Ascending aorta (tissue), 2 donors: ENCODE data around the gene MATN4. TPM values are rescaled to one million over a fixed set of nuclear protein-coding genes. Genes with fewer than 3 reads are reported as not detected.

Source experiments
- DNase-seq, 2 donors: peaks; one replicate each; pipeline ENCODE4 v3.0.0-alpha.2; 2019; ENCODE audit warnings: low spot score in 2 of 2
- H3K27ac ChIP-seq, 2 donors: fragments of 200-600 bp; sonication (generic); one replicate each; pipeline ENCODE4 v1.5.1; 2016 to 2017; ENCODE audit warnings: mild to moderate bottlenecking in 1 of 2
- H3K27me3 ChIP-seq: fragments of 200-600 bp; sonication (generic); one replicate; pipeline ENCODE4 v1.5.1; 2017
- H3K36me3 ChIP-seq, 2 donors: fragments of 200-600 bp; sonication (generic); one replicate each; pipeline ENCODE4 v1.5.1; 2016
- H3K4me1 ChIP-seq, 2 donors: fragments of 200-600 bp; sonication (generic); one replicate each; pipeline ENCODE4 v1.5.1; 2016 to 2017; ENCODE audit warnings: mild to moderate bottlenecking in 1 of 2
- H3K4me3 ChIP-seq, 2 donors: fragments of 200-600 bp; sonication (generic); one replicate each; pipeline ENCODE4 v1.5.1; 2016 to 2017; ENCODE audit warnings: mild to moderate bottlenecking in 1 of 2
- H3K9me3 ChIP-seq, 2 donors: fragments of 200-600 bp; sonication (generic); one replicate each; pipeline ENCODE4 v1.5.1; 2016
- intact Hi-C: fragments of 100-400 bp; cut with DNase I; formaldehyde crosslinking; loops from one replicate; pipeline ENCODE4 v1.15.1; 2023
- total RNA-seq: library from RNA; depleted of rRNA; stranded (reverse); fragments of >200 nt; gene quantifications from one replicate; pipeline ENCODE4 v1.1.0, GENCODE V29; 2016
- TF ChIP-seq, protein P1 (sequence below), 3 experiments: fragments of 200-600 bp in 2 of 3; fragments of 450-650 bp in 1 of 3; sonication (generic) in 2 of 3; IDR thresholded peaks; one replicate each; pipeline ENCODE4 v1.5.1; 2016 to 2019; ENCODE audit warnings: antibody characterized with exemption in 3 of 3, mild to moderate bottlenecking in 1 of 3, moderate library complexity in 1 of 3

Gene MATN4
- total RNA-seq, 1 donor from 2014 or later = 0.21 TPM

DNA sequence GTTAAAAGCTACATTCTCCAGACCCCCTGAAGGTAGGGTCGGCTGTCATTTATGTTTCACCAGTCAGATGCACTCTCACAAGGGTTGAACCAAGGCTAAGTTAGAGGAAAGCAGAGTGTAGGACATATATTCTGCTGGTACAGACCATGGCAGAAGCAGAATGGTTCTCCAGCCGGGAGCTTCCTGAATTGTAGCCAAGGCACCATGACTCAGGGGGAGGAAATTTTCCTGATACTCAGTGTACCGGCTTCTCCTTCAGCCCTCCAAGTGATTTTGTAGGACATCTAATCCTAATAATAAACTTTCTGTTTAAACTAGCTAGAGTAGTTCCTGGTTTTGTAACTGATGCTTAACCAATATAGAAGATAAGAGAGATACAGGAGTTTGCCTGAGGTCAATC, 39.6 kb downstream of the MATN4 start:
- H3K27ac ChIP-seq = no peak overlapping the region
- no peaks in the 10 kb centered on the region for H3K9me3 ChIP-seq
- no peaks in the 10 kb centered on the region for H3K27me3 ChIP-seq
- TF ChIP-seq, protein P1, sequence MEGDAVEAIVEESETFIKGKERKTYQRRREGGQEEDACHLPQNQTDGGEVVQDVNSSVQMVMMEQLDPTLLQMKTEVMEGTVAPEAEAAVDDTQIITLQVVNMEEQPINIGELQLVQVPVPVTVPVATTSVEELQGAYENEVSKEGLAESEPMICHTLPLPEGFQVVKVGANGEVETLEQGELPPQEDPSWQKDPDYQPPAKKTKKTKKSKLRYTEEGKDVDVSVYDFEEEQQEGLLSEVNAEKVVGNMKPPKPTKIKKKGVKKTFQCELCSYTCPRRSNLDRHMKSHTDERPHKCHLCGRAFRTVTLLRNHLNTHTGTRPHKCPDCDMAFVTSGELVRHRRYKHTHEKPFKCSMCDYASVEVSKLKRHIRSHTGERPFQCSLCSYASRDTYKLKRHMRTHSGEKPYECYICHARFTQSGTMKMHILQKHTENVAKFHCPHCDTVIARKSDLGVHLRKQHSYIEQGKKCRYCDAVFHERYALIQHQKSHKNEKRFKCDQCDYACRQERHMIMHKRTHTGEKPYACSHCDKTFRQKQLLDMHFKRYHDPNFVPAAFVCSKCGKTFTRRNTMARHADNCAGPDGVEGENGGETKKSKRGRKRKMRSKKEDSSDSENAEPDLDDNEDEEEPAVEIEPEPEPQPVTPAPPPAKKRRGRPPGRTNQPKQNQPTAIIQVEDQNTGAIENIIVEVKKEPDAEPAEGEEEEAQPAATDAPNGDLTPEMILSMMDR (IDR thresholded peaks at IDR 0.05) = no peak
- intact Hi-C loops = no loop called here
- no peak overlapping the region for H3K4me3 ChIP-seq
- DNase-seq = no peak
- H3K4me1 ChIP-seq = no peaks in the 10 kb centered on the region
- no peaks in the 10 kb centered on the region for H3K36me3 ChIP-seq

DNA sequence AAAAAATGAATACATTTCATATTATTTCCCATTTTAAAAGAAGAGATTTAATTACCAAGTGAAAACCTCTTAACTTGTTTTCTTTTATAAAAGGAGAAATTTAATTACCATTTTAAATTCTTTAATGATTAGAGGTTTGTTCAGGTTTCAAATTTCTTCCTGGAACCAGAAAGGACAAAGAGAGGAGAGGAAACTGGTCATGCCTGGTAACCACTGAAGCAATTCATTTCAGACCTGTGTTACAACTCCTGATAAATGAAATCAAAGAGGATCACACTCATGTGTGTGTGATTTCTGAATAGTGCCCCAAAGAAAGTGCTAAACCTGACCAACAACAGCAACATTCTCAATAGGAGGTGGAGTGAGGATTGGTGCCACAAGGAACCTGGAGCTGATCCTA, 41.1 kb downstream of the MATN4 start:
- TF ChIP-seq, protein P1 (IDR thresholded peaks at IDR 0.05) = no peak
- intact Hi-C loops = no loop called here
- no peaks in the 10 kb centered on the region for H3K36me3 ChIP-seq

DNA sequence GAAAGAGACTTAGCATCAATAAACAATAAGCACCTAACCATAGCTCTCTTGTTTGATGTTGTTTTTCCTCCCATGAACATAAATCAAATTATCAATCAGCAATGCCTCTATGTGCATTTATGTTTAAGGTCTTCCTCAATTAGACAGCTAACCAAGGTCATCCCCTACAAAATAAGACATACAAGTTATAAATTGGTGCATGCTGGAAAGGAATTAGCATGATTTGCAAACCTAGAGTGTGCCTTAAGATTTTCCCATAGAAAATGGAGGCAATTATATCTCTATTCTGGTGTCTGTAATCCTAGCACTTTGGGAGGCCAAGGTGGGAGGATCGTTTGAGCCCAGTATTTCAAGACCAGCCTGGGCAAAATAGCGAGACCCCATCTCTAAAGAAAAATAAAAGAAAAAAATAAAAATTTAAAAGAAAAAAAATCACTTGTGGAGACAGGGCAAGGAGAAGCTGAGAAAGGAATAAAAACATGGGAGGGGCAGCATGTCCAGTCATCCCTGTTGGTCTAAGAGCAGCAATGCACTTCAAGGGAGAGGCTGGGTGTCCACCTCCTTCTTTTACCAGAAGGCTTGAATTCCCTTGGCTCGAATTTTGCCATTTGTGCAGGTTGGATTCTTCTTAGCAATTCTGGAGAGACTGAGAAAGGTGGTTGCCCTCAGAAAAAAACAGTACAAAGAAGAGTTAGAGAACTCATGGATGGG, 44.4 kb downstream of the MATN4 start:
- no peak overlapping the region for H3K27ac ChIP-seq
- DNase-seq = no peak
- H3K36me3 ChIP-seq = no peaks in the 10 kb centered on the region
- TF ChIP-seq, protein P1 (IDR thresholded peaks at IDR 0.05) = no peak
- no peaks in the 10 kb centered on the region for H3K27me3 ChIP-seq
- H3K4me3 ChIP-seq = no peak overlapping the region
- H3K4me1 ChIP-seq = no peaks in the 10 kb centered on the region
- H3K9me3 ChIP-seq = no peaks in the 10 kb centered on the region
- intact Hi-C loops = no loop called here

More for the DNA sequence above, 41.1 kb downstream of the MATN4 start:
- H3K27ac ChIP-seq = no peak overlapping the region
- H3K9me3 ChIP-seq = no peaks in the 10 kb centered on the region
- H3K4me1 ChIP-seq = no peaks in the 10 kb centered on the region
- H3K4me3 ChIP-seq = no peak overlapping the region
- DNase-seq = no peak
- H3K27me3 ChIP-seq = no peaks in the 10 kb centered on the region

DNA sequence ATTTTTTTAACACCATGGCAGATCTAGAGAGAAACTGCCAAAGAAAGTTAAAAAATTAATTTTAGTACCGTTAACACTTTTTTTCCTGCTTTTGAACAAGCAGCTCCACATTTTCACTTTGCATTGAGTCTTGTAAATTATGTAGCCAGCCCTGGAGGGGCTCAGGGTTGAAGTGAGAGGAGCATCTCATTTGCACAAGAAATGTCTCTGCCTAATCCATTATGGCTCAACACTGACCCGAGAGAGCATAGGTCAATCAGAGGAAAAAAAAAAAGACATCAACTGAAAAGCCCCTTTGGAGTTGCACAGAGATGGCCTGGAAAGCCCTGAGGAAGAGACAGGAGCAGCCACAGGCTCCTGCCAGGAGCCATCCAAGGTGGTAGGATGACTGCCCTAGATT, 49.4 kb downstream of the MATN4 start:
- Histone ChIP-seq H3K9me3 (no peaks in the 10 kb centered on the region), H3K27ac (no peak overlapping the region), H3K27me3 (no peaks in the 10 kb centered on the region), H3K4me1 (no peaks in the 10 kb centered on the region), H3K36me3 (no peaks in the 10 kb centered on the region), H3K4me3 (no peak overlapping the region)
- DNase-seq = no peak
- intact Hi-C loops = no loop called here
- TF ChIP-seq, protein P1 (IDR thresholded peaks at IDR 0.05) = no peak

DNA sequence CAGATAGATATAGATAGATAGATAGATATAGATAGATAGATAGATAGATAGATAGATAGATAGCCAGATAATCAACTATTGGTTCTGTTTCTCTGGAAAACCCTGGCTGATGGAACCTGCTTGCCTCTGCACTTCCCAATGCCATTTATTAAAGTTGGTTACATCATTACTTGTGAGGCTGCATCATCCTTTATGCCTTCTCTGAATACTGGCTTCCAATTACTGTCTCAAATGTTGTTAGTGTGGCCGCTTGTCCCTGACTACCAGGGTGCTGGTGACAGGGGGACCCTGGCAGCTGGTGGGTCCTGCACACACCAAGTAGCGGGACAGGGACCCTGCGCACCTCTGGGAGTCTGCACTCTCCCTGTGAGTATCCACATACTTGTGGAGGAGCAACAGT, 49.8 kb downstream of the MATN4 start:
- Histone ChIP-seq H3K9me3 (no peaks in the 10 kb centered on the region), H3K27me3 (no peaks in the 10 kb centered on the region), H3K27ac (no peak overlapping the region), H3K4me3 (no peak overlapping the region), H3K4me1 (no peaks in the 10 kb centered on the region), H3K36me3 (no peaks in the 10 kb centered on the region)
- TF ChIP-seq, protein P1 (IDR thresholded peaks at IDR 0.05) = no peak
- intact Hi-C loops = no loop called here
- no peak for DNase-seq

DNA sequence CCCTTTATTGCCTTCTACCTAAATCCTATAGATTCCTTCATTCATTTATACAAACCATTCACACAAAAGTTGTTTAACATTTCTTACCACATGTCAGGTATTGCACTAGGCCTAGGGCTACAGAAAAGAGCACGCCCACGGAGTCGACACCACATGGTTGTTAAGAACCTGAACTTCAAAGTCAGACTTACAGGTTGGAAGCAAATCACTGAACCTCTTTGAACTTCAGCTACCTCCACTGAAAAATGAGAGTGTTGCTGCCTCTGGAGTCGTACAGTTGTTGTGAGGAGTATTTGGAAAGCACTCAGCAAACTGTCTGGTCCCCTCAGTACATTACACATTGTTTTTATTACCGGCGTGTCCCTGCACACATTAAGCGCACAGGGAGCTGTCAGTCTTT, 50.4 kb downstream of the MATN4 start:
- no peak overlapping the region for H3K27ac ChIP-seq
- H3K4me1 ChIP-seq = no peaks in the 10 kb centered on the region
- no peaks in the 10 kb centered on the region for H3K36me3 ChIP-seq
- intact Hi-C loops = no loop called here
- H3K9me3 ChIP-seq = no peaks in the 10 kb centered on the region
- DNase-seq = no peak
- no peak overlapping the region for H3K4me3 ChIP-seq
- no peaks in the 10 kb centered on the region for H3K27me3 ChIP-seq
- TF ChIP-seq, protein P1 (IDR thresholded peaks at IDR 0.05) = no peak
